Daoy (cell line): ENCODE data around the gene PEX14. TPM values are rescaled to one million over a fixed set of nuclear protein-coding genes. Genes with fewer than 3 reads are reported as not detected.

ENCODE experiments used
- DNase-seq: peaks from one replicate; pipeline ENCODE4 v3.0.0-alpha.2; 2015; ENCODE audit warnings: low read depth
- total RNA-seq: library from RNA; depleted of rRNA; stranded (reverse); fragments of >200 nt; shearing (Covaris generic); gene quantifications from 2 replicates; pipeline ENCODE4 v1.2.3, GENCODE V29; 2014

Gene PEX14
- total RNA-seq, 1 experiment from 2014 or later = 22.6 TPM

DNA sequence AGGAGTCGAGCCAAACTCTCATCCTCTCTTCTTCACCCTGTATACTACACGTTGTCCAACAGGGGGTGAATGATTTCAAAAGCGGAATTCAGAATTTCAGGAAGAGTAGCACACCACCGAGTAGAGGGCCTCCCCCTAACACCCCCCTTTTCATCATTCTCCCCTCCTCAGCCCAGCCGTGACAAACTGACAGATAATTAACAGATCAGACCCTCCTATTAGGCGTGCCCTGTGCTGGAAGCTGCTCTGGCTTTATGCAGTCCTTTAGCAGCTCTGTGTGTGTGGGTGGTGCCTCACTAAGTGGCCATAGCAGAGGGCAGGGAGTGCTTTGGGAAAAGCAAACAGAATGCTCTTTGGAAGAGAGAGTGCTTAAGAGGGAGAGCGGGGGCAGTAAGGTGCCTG, 44.3 kb downstream of the PEX14 start:
- no peak for DNase-seq

DNA sequence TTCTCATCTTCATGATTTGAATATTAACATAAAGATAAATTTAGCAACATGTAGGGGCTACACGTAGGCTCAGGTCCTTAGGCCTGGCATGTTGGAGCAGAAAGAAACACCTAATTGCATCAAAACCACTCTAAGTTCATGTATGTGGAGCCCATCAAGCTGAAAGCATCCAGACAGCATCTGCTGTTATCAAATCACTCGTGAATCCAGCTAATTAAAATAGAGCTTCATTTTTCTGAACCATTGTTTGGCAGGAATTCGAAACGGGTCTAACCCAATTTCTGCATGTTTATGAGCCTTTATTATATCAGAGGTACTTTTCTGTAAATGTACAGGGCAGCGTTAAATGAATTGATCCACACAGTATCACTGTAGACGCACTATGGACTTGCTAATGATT, 45.7 kb downstream of the PEX14 start:
- no peak for DNase-seq

DNA sequence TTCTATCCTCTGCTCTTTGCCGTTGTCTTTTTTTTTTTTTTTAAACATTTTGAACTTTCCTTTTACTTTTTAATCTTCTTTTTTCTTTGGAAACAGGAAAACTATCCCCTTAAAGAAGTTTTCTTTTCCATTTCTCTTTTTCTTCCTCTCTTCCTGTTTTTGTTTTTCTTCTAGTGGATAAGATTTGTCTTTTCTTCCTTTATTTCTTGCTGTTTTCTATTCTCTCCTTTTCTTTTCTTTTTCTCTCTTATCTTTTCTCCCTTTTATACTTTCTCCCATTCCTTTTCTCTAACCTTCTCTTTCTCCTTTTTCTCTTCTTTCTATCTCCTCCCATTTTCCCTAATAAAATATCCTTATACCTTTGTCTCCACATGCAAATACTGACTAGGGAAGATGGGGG, 46.2 kb downstream of the PEX14 start:
- DNase-seq = no peak

DNA sequence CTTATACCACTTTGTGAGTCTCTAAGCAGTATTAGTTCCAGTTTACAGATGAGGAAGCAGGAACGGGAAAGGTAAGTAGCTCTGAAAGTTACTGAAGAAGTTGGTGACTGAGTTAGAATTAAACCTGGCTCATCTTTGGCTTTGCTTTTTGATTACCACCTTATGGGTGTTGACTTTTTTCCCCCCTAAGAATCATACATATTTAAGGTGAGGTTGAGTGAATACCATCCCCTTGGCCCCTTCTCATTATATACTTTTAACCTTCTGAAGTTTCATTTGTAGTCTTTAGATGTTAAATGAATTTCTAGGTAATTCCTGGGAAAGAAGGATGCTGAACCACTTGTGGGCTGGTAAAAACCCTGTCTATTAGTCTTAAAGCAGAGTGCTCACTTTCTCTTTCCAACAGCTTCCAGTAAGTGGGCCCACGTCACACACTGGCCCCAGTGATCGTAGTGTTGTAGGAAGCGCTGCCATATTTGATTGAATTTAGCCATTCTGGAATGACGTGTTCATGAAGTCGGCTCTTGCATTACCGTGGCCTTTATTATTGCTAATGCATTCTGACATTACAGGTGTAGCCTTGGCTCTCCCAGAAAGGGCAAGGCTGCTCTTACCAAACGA, 46.9 kb downstream of the PEX14 start:
- no peak for DNase-seq

DNA sequence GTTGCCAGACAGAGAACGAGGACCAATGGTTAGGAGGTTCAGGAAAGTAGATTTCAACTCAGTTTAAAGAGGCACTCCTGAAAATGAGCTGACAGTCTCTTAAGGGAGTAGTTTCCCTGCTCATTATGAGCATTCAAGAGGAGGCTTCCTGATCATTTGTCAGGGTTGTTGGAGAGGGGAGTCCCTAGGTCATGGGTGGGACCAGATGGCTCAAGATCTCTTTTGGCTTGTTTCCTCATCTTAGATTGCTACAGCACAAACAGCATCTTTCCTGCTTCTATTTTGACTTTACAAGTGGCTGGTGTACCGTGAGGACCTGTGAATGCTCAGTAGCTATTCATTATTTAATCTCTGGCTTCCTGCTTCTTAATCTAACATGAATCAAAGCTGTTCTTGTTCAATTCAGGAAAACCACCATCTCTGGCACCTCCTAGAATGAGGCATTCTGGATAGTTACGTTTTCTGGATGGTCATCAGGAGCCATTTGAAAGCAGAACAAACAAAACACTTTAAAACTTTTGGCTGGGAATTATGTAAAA, 47.6 kb downstream of the PEX14 start:
- no peak for DNase-seq

DNA sequence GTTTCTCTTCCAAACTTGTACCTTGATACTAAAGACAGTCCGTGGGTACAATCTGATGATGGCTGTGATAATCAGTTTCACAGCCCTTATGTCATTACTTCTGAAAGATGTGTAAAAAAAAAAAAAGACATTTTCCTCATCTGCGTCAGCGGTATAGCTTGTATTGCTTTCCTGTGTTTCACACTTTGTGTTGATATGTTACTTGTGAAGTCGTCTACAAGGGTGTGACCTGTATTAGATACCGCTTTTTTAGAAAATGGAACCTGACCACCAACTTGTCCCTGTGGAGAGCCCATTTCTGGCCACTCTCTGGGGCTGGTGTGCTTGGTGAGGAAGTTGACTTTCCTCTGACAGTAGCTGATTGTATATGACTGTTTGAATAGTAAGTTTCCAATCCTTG, 50.5 kb downstream of the PEX14 start:
- no peak for DNase-seq

DNA sequence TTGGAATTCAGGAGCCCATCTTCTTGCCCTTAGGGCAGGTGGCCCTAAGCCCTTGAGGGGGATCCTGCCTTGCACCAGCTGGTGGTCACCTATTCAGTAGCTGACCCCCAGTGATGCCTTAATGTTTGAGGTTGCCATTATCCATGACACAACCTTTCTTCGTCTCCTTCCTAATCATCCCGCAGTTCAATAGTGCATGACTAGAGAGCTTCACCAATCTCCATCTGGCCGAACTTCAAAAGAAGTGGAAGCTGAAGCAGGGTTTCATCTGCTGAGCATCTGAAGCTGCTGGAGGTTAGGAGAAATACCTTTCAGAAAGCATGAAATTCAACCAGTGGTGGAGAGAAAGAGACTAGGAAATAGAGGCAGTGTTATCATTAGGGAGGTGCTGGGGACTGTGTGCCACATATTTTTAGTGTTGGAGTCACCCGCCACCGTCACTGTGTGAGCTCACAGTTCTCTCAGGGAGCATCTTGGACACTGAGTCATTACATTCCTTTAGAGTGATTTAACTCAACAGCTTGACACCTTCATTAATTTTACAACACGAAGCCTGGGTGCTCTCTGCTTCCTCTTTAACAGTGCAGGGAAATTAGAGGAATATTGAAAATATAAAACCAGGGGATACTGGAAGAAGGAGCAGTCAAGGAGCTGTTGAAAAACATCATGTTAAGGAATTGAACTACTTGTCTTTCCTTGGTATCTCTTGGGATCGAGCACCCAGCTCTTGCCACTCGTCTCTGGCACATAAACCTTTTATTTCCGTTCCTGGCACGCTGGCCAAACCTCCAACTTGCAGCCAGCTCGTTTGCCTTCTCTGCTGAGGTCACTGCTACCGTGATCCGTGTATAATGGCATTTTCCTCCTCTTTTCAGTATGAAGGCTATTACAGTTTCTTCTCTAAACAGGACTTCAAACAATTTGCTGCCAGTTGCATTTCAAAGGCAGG, 53.6 kb downstream of the PEX14 start:
- peak; percentile 95 for DNase-seq

DNA sequence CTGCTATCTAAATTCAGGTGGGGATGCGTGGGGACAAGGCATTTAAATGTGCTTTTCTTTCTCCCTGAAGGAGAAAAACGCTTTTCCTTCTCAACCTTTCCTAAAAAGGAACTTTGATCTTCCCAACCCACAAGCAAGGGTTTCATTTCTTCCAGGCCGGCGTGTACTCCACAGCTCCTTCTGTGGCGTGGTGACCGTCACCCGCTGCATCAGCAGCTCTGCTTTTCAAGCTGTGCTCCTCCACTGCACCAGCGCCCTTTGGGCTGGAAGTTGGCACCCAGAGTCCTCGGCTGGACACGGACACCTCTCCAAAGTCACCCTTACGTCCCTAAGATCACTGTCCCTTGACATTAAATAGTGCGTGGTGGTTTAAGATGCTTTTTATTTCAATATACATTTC, 54.3 kb downstream of the PEX14 start:
- peak; percentile 32 for DNase-seq

DNA sequence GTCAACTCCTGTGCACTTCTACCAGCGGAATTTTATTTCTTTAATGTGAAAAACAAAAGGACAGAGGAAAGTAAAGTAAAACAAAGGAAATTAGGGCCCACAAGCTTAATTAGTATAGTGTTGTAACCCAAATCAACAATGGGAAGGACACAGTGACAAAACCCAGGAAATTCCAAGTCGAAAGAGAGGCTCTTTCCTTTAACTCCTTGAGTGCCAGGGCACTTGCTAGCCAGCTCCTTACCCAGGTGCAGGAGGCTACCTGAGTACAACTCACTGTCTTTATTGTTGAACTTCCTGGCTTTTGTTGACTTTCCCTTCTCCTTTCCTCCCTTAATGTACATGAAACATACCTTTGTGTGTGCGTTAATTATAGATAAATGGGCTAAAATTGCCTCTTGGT, 55.0 kb downstream of the PEX14 start:
- no peak for DNase-seq

DNA sequence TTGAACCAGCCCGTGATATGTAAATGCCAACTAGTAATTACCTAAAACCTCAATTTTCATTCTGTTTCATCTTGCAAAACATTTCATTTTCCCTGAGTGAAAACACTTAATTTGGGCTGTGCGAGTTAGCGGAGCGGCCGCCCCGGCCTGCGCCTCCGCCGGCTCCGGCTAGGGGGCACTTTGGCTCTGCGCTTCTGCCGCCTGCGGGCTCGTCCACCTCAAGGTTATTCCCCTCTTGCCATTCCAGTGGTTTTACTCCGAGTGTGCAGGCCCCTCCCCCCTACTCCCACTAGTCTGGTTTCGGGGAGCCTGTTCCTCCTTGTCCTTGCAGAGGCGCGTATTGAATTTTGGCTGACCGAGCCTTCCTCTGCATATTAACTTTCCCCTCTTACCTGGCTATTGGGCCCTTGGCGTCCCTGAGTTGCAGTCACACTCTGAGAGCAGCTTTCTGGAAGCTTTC, 55.6 kb downstream of the PEX14 start:
- peak; percentile 90 for DNase-seq

DNA sequence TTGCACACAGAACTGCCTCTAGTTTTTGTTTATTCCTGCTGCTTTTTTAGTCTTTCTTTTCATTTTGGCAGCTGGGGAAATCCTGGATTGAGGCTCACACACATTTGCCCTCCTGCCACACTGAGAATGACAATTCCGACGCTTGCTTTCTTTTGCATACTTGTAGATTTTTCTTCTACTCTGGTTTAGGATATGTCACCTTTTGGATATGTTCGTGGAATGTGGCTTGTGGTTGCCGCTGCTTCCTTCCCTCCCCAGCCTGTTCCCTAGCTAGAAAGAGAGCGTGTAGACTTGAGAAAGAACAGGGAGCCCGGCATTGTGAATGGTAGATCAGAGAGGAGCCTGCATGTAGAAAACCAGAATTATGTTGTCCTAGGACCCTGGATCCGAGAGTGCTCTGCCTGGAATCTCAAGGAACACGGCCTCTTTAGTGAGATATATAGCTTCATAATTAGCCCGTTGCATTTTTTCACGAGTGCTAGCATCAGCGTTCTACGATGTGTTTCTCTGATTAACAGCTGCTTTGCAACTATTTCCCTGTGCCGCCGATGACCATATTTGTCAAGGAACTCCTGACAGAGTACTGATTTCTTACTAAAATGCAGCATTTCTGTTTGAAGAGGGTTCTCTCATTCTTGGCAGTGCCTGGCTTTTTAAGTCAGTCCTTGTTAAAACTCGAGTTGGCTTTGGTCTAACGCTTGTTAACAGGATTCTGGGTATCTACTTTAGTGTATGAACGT, 56.2 kb downstream of the PEX14 start:
- DNase-seq = peak; percentile 88

DNA sequence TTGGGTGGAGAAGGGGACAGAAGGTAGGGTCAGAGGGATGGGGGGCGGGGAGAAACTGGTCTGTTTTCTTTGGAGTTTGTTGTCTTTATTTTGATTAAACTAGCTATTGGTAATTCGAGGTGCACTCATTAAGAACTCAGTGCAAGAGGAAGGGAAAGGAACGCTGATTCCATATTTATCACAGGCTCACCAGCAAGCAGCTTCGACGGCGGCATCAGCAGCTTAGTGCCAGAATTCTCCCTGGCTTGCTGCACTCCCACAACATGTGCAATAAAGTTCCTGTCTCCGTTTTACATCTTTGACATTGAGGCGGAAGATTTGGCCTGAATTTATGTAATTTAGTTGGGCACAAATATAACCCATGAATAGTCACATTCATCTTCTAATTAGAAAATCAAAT, 57.6 kb downstream of the PEX14 start:
- DNase-seq = no peak

DNA sequence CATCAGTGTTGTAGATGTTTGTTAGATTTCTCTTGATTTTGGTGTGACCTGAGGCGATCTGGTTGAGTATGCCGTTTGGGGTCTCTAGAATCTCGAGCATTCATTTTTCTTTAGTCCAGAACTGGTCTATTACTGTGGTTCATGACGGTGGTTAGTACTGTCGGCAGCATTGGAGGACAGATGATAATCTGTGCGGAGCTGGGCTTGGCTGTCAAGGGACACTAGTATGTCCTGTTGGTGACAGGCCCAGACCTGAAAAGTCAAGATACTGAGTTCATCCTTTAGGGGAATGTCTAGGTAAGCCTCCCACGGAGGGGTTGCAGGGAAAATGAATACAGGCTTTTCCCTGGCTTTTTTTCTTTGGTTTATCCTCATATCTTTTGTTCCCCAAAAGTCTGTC, 59.8 kb downstream of the PEX14 start:
- DNase-seq = no peak

DNA sequence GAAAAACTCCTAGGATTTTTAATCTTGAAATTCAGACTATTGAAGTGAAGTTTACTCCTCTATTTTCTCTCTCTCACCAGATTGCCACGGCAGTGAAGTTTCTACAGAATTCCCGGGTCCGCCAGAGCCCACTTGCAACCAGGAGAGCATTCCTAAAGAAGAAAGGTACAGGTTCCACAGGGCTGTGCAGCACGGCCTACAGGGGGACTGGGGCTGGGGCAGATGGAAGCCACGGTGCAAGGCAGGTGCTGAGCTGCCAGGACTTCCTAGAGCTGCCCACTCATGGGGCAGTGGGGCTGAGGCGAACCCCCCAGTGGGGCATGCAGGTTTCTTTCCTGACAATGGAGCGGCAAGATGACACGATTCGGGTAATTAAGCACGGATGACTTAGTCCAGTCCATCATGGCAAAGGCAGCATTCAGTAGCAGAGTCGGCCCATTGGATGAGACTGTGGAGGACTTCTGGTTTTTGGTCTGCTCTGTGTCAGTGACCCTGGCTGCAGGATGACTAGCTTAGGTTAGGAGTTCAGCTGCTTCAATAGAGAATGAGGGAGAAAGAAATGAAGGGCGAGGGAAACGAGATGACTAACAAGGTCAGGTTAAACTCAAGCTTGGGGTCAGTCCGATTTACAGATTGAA, 61.5 kb downstream of the PEX14 start:
- no peak for DNase-seq

DNA sequence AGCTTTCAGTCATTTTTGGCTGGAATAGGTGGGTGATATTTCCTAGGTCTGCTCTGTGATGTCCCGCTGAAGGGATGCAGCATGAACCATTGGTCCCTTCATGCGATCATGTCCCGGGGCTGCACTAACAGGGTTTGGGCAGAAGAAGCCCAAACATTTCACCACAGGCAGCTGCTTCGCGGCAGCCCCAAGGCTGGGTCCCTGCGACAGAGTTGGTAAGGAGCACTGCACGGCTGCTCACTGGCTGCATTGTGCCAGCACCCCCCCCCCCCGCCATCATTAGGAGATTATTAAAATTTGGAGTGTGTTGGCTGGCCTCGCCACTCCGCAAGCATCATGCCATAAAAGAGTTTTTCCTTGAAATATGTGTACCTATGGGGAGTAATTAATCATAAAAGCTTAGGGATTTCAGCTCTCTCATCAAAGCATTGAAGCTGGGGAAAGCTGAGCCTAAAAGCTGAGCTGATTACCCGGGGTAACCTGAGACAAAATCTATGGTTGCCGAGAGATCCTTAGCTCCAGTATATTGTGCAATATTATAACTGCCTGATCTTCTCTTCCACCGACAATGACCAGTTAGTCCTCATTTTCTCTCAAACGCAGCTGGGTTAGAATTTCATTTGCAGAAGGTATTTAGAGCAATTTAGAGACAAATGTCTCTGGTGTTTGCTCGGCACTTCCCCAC, 62.5 kb downstream of the PEX14 start:
- no peak for DNase-seq

DNA sequence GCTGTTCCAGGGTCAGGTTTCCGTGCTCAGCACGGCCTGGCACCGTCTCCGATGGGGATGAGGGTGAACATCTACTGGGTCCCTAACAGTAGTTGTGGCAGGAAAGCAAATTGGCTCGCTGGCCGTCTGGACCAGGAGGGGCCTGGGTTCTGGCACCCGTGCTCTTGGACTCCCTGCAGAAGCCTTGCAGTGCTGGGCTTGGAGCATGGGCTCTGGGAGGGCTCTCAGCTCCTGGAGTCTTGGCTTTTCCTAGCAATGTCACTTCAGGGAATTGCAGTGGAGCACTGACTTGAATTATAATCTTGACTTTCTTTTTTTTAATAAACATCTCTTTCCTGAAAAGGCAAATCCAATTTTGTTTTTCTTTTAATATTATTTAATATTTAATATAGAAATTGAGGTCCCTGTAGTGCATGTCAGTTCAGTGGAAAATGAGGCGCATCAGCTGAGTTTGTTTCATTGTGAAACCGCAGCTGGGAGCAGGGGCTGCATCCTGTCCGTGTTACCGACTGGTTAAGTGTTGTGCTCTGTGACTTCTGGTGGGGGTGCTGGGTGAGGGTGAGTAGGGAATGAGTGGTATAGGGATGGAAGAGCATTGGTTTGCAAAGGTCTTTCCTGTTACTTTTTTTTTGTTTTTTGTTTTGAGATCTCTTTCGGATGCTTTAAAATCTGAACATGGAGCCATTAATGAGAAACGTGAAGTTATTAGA, 64.1 kb downstream of the PEX14 start:
- DNase-seq = no peak

DNA sequence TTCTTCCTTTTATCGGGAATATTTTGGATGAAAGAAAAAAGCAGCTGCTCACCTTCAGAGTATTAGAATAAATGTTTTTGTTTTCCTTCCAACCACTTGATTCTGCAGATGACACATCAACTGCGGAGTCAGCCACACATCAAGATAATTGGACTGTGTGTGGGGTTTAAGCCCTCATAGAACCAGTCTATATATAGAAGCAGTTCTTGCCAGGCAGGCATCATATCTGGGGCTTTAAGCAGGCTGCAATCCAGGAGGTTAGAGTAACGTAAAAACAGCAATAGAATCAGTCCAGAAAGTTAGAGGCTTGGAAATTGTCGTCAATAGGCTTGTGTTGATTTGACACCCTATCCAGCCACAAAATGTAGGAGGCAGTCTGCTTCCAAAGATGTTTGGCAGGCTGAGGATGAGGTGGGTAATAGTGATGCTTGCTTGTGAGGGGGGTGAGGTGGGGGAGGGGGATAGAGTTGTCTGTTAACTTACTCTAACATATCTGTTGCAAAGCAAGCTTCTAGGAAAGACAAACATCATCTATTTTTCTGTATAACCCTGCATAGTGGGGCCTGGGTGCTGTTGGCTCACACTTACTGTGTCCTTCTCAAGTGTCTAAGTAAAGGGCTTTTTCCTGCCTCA, 64.8 kb downstream of the PEX14 start:
- DNase-seq = peak; percentile 39

DNA sequence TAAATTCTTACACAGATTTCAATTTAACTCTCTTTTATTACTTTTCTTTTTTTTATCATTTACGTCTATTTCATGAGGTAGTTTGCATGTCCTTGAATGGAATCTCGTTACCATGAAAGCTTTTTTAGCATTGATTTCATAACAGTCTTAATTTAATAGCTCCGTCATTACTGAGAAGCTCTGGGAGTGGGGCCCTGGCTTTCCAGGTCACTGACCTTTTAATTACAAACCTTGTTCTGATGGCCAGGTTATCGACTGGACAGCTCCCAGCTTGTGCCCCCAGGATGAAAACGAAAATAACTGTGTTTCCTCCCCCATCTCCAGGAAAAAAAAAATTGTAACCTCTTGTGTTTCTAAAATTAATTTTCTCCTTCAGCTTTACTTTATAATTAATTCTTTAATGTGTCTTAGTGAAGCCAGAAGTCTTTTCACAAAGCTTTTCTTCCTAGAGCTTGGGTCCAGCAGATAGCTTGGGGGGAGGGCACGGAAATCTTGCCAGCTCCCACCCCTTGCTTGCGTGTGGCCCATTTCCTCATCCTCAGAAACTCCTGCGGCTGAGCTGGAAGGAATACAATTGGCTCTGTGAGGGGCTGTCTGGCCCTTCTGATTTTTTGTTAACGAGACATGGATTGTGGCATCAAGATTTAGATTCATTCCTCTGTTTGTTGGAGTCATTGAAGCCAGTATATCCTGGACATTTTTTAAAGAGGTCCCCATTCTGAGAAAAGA, 65.7 kb downstream of the PEX14 start:
- DNase-seq = peak; percentile 21

DNA sequence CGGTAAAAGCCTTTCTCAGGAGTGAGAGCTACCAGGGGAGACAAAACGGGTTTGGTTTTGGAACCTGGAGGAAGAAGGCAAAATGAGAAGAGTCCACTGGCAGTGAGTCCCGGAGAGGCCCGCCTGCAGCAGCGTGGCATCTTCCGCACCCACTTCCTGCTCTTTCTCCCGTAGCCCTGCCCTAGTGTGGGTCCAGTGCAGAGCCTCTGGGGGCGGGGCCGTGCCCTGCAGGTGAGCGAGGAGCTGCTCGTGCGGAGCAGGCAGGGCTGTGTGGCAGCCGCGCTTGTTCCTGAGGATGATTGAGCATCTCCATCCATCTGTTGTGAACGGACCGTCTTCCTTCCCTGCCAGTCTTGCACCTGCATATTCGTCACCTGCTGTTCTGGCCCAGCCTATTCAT, 66.5 kb downstream of the PEX14 start:
- DNase-seq = no peak
